Ascending aorta (tissue), 2 donors: ENCODE measurements around the gene IFNL3. TPM values are rescaled to one million over a fixed set of nuclear protein-coding genes. Genes with fewer than 3 reads are reported as not detected.

ENCODE experiments used
- DNase-seq, 2 donors: peaks; one replicate each; pipeline ENCODE4 v3.0.0-alpha.2; 2019; ENCODE audit warnings: low spot score in 2 of 2
- H3K27ac ChIP-seq, 2 donors: fragments of 200-600 bp; sonication (generic); one replicate each; pipeline ENCODE4 v1.5.1; 2016 to 2017; ENCODE audit warnings: mild to moderate bottlenecking in 1 of 2
- H3K27me3 ChIP-seq: fragments of 200-600 bp; sonication (generic); one replicate; pipeline ENCODE4 v1.5.1; 2017
- H3K36me3 ChIP-seq, 2 donors: fragments of 200-600 bp; sonication (generic); one replicate each; pipeline ENCODE4 v1.5.1; 2016
- H3K4me1 ChIP-seq, 2 donors: fragments of 200-600 bp; sonication (generic); one replicate each; pipeline ENCODE4 v1.5.1; 2016 to 2017; ENCODE audit warnings: mild to moderate bottlenecking in 1 of 2
- H3K4me3 ChIP-seq, 2 donors: fragments of 200-600 bp; sonication (generic); one replicate each; pipeline ENCODE4 v1.5.1; 2016 to 2017; ENCODE audit warnings: mild to moderate bottlenecking in 1 of 2
- H3K9me3 ChIP-seq, 2 donors: fragments of 200-600 bp; sonication (generic); one replicate each; pipeline ENCODE4 v1.5.1; 2016
- intact Hi-C: fragments of 100-400 bp; cut with DNase I; formaldehyde crosslinking; loops from one replicate; pipeline ENCODE4 v1.15.1; 2023
- total RNA-seq: library from RNA; depleted of rRNA; stranded (reverse); fragments of >200 nt; gene quantifications from one replicate; pipeline ENCODE4 v1.1.0, GENCODE V29; 2016
- TF ChIP-seq, protein P1 (sequence below), 3 experiments: fragments of 200-600 bp in 2 of 3; fragments of 450-650 bp in 1 of 3; sonication (generic) in 2 of 3; IDR thresholded peaks; one replicate each; pipeline ENCODE4 v1.5.1; 2016 to 2019; ENCODE audit warnings: antibody characterized with exemption in 3 of 3, mild to moderate bottlenecking in 1 of 3, moderate library complexity in 1 of 3

Gene IFNL3
- total RNA-seq, 1 donor from 2014 or later = not detected

- Histone ChIP-seq H3K27me3 (peaks cover 22% of the 10 kb centered on the region), H3K9me3 (no peaks in the 10 kb centered on the region), H3K36me3 (no peaks in the 10 kb centered on the region), H3K4me3 (no peak overlapping the region), H3K4me1 (no peaks in the 10 kb centered on the region), H3K27ac (no peak overlapping the region)
- intact Hi-C loops = no loop called here
- no peak for DNase-seq
- TF ChIP-seq, protein P1, sequence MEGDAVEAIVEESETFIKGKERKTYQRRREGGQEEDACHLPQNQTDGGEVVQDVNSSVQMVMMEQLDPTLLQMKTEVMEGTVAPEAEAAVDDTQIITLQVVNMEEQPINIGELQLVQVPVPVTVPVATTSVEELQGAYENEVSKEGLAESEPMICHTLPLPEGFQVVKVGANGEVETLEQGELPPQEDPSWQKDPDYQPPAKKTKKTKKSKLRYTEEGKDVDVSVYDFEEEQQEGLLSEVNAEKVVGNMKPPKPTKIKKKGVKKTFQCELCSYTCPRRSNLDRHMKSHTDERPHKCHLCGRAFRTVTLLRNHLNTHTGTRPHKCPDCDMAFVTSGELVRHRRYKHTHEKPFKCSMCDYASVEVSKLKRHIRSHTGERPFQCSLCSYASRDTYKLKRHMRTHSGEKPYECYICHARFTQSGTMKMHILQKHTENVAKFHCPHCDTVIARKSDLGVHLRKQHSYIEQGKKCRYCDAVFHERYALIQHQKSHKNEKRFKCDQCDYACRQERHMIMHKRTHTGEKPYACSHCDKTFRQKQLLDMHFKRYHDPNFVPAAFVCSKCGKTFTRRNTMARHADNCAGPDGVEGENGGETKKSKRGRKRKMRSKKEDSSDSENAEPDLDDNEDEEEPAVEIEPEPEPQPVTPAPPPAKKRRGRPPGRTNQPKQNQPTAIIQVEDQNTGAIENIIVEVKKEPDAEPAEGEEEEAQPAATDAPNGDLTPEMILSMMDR (IDR thresholded peaks at IDR 0.05) = no peak
Measured at GRCh38 chr19:39200066-39200802, 44.6 kb downstream of the IFNL3 start.

- no peaks in the 10 kb centered on the region for H3K36me3 ChIP-seq
- no peaks in the 10 kb centered on the region for H3K9me3 ChIP-seq
- no peaks in the 10 kb centered on the region for H3K4me1 ChIP-seq
- no peak overlapping the region for H3K4me3 ChIP-seq
- intact Hi-C loops = no loop called here
- TF ChIP-seq, protein P1 (IDR thresholded peaks at IDR 0.05) = no peak
- H3K27me3 ChIP-seq = peaks cover 21% of the 10 kb centered on the region
- H3K27ac ChIP-seq = no peak overlapping the region
- DNase-seq = no peak
Measured at GRCh38 chr19:39199025-39199424, 45.8 kb downstream of the IFNL3 start.

DNA sequence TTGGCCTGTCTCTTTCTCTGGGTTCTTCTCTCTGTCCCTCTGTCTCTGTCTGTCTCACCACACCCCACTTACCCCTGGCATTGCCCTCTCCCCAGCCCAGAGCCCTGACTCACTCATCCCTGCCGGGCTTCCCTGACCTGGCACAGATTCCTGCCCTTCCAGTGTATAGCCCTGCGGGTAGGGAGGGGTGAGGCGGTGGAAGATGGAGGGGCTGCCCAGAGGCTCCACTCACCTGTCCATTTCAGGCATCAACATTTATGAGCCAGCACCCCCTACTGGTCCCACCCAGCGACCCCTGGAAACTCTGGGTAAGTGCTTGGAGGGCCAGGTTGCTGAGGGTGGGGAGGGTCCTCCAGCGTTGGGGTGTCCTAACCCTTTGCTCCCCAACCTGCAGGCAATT, 47.0 kb downstream of the IFNL3 start:
- TF ChIP-seq, protein P1 (IDR thresholded peaks at IDR 0.05) = no peak
- no peak overlapping the region for H3K27ac ChIP-seq
- no peaks in the 10 kb centered on the region for H3K9me3 ChIP-seq
- H3K36me3 ChIP-seq = no peaks in the 10 kb centered on the region
- intact Hi-C loops = no loop called here
- no peaks in the 10 kb centered on the region for H3K4me1 ChIP-seq
- peaks cover 13% of the 10 kb centered on the region for H3K27me3 ChIP-seq
- H3K4me3 ChIP-seq = no peak overlapping the region
- DNase-seq = no peak

GRCh38 chr19:39196860-39197562, 47.8 kb downstream of the IFNL3 start, which contains the start of gene NCCRP1:
TSS of gene NCCRP1 (plus strand) at chr19:39196964. CDS start at chr19:39196983, 19 bp downstream.
- Histone ChIP-seq H3K4me3 (peak within 1 kb of the TSS in 1 of 2 donors; percentile 39), H3K27ac (no peak within 1 kb of the TSS), H3K9me3 (no peaks in the 10 kb centered on the region), H3K27me3 (peaks cover 13% of the 10 kb centered on the region), H3K4me1 (no peaks in the 10 kb centered on the region), H3K36me3 (no peaks in the 10 kb centered on the region)
- TF ChIP-seq, protein P1 (IDR thresholded peaks at IDR 0.05) = no peak
- intact Hi-C loops = no loop called here
- DNase-seq = no peak

- Histone ChIP-seq H3K4me1 (no peaks in the 10 kb centered on the region), H3K36me3 (no peaks in the 10 kb centered on the region), H3K27ac (no peak overlapping the region), H3K4me3 (no peak overlapping the region), H3K9me3 (no peaks in the 10 kb centered on the region), H3K27me3 (peaks cover 13% of the 10 kb centered on the region)
- intact Hi-C loops = no loop called here
- no peak for DNase-seq
- TF ChIP-seq, protein P1 (IDR thresholded peaks at IDR 0.05) = no peak
Measured at GRCh38 chr19:39196320-39196719, 48.5 kb downstream of the IFNL3 start.
